ENCODE results near the gene ARHGAP6.

Gene ARHGAP6

GRCh38 chrX:11438767-11439166, 227.0 kb downstream of the ARHGAP6 start:
- TF ChIP-seq GABPA (IDR thresholded peaks at IDR 0.05; ENCODE audit: low read depth) (no peak), SPI1 (IDR thresholded peaks at IDR 0.05; ENCODE audit: borderline replicate concordance, low read depth) (no peak), REST (IDR thresholded peaks at IDR 0.05; ENCODE audit: insufficient replicate concordance, low read depth) (no peak), CTCF (IDR thresholded peaks at IDR 0.05; ENCODE audit: insufficient read depth, low read length) (no peak), POLR2AphosphoS5 (IDR thresholded peaks at IDR 0.05; ENCODE audit: low read depth) (no peak)
- no peak overlapping the region for H3K27ac ChIP-seq (replicated peaks)

GRCh38 chrX:11438380-11438723, 227.4 kb downstream of the ARHGAP6 start:
- TF ChIP-seq GABPA (IDR thresholded peaks at IDR 0.05; ENCODE audit: low read depth): no peak
- TF ChIP-seq POLR2AphosphoS5 (IDR thresholded peaks at IDR 0.05; ENCODE audit: low read depth): no peak
- no peak for TF ChIP-seq REST (IDR thresholded peaks at IDR 0.05; ENCODE audit: insufficient replicate concordance, low read depth)
- TF ChIP-seq CTCF (IDR thresholded peaks at IDR 0.05; ENCODE audit: insufficient read depth, low read length): no peak
- TF ChIP-seq SPI1 (IDR thresholded peaks at IDR 0.05; ENCODE audit: borderline replicate concordance, low read depth): no peak
- H3K27ac ChIP-seq (replicated peaks): no peak overlapping the region
- no peak overlapping the region for H3K4me3 ChIP-seq (replicated peaks; ENCODE audit: insufficient read depth, low read length)
- H3K27me3 ChIP-seq (ENCODE audit: insufficient read depth, poor library complexity, severe bottlenecking): no peaks in the 10 kb centered on the region
- DNase-seq (ENCODE audit: low read depth in 1 of 2, low spot score in 1 of 2): no peak

More at GRCh38 chrX:11438767-11439166, 227.0 kb downstream of the ARHGAP6 start:
- Histone ChIP-seq H3K4me3 (replicated peaks; ENCODE audit: insufficient read depth, low read length) (no peak overlapping the region), H3K27me3 (ENCODE audit: insufficient read depth, poor library complexity, severe bottlenecking) (no peaks in the 10 kb centered on the region)
- DNase-seq (ENCODE audit: low read depth in 1 of 2, low spot score in 1 of 2): no peak

GRCh38 chrX:11437642-11438379, 227.9 kb downstream of the ARHGAP6 start:
- TF ChIP-seq POLR2AphosphoS5 (IDR thresholded peaks at IDR 0.05; ENCODE audit: low read depth) (no peak), CTCF (IDR thresholded peaks at IDR 0.05; ENCODE audit: insufficient read depth, low read length) (no peak), REST (IDR thresholded peaks at IDR 0.05; ENCODE audit: insufficient replicate concordance, low read depth) (no peak), GABPA (IDR thresholded peaks at IDR 0.05; ENCODE audit: low read depth) (no peak), SPI1 (IDR thresholded peaks at IDR 0.05; ENCODE audit: borderline replicate concordance, low read depth) (no peak)
- H3K27me3 ChIP-seq (ENCODE audit: insufficient read depth, poor library complexity, severe bottlenecking): no peaks in the 10 kb centered on the region
- no peak overlapping the region for H3K27ac ChIP-seq (replicated peaks)
- DNase-seq (ENCODE audit: low read depth in 1 of 2, low spot score in 1 of 2): no peak
- H3K4me3 ChIP-seq (replicated peaks; ENCODE audit: insufficient read depth, low read length): no peak overlapping the region

All from HL-60 (cell line).